DMS79 (cell line): Measurements from ENCODE around the gene RAPGEF1.

Experiments used
- DNase-seq: peaks from one replicate; lab custom pipeline; 2025; lab: John Stamatoyannopoulos, UW

Gene RAPGEF1

DNA sequence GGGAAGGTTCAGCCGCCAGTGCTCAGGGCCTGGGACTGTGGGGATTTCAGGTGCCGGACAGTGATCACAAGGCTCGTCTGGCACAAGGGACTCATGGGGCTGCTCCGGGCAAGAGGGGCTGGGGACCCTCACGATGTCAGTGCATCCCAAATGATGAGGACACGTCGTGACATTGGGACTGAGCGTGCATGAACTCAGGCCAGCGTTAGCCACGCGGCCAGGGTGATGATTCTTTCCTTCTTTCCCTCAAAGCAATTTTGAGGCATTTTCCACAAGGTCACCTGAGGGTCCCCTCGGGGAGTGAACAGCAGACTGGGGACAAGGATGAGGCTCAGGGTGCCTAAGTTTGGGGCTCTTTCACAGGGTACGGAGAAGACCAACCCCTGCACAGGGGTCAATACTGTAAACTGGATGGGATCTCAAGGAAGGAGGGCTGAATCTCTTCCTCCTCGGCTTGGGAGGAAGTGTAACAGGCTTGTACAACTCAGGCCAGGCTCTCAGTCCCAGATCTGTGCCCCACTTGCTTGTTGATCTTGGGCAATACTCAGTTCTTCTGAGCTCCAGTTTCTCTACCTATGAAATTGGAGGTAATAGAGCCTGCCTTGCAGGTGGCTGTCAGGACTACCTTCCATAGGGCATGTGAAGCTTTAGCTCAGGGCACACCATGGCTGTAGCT is 116.1 kb downstream of the RAPGEF1 start:
- no peak for DNase-seq

DNA sequence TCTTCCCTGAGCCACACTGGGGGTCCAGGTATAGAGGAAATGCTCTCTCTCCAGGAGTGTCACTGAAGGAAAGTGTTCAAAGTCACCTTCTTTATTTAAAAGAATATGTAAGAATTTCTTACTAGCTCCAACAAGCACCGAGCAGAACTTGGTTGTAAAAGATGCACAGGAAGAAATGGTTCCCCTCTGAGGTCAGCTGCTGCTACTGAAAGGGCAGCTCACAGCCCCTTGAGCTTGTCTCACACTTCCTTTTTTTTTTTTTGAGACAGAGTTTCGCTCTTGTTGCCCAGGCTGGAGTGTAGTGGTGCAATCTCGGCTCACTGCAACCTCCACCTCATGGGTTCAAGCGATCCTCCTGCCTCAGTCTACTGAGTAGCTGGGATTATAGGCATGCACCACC is 117.4 kb downstream of the RAPGEF1 start:
- DNase-seq = no peak

DNA sequence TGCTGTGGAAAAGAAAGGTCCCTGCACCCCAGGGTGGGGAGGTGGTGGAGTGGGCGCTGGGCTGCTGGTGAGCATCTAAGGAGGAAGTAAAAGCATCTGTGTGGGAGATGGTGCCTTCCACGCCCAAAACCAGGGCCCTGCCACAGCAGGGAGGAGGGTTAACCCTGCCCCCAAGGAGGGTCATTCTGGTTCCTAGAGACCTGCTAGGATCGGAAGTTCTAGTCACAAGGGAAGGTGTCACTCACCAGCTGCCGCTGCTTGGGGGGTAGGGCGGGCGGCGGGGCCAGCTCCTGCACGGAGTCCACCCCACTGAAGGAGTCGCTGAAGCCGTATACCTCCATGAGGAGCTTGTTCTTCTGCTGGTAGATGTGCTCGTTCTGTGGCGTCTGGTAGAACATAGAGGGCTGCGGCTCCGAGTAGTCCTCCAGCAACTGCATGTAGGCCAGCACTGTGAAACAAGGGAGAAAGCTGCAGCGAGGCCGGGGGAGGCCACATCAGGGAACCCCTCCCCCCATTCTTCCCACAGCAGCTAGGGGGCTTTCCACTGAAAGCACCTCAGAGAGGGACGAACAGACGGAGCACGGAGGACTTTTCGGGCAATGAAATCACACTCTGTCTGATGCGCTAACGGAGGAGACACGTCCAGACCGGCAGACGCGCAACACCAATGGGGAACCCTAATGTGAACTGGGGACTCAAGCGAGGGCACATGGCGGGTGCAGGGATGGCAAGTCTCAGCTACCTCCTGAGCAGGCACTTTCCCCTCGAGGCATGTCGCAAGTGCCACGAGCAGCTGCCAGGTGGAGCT is 118.1 kb downstream of the RAPGEF1 start:
- no peak for DNase-seq

DNA sequence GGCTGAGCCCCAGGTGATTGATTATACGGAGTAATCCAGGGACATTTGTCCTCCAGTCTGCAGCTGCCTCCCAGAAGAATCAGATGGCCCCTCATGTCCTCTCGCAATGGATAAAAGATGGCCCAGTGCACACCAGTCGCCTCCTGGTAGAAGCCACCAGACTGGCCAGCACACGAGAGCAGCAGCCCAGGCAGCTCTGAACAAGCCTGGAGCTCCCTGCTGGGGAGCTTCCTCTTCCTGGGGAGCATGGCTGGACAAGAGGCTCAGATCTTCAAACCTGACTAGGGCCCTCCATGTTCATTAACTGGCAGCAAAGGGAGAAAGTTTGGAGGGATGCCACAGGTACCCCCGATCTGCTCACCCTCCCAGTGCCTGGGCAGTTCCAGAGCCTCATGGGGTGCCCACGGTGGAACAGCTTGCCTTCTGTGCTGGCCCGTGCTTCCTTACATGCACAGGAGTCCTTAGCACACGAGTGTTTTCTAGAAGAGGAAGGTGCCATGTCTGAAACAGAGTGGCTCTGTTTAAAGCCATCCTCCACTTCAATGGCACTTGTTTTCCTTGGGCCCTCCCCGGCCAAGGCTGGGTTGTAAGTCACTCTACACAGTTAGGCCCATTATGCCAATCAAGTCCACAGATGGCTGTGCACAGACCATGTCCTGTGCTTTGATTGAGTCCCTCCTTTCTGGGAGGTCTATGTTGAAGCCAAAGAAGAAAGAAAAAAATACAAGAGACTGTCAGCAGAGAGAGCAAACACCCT is 118.9 kb downstream of the RAPGEF1 start:
- DNase-seq = no peak

DNA sequence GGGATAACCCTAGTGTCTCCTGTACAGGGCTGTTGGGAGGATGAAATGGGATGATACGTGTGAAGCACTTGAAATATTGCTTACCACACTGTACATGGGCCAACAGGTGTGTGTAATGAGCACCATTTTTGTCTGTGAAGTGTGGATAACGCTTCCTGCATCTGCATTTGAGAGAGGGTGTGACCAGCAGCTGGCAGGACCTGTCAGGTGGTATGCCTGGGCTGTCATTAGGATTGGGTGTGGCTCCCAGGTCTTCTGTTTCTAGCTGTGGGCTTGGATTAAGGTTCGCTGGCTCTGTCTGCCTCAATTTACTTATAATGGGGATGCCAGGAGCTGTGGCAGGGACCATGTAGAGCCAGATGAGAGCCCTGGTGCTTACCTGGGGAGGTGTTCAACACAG is 120.2 kb downstream of the RAPGEF1 start:
- DNase-seq = no peak

DNA sequence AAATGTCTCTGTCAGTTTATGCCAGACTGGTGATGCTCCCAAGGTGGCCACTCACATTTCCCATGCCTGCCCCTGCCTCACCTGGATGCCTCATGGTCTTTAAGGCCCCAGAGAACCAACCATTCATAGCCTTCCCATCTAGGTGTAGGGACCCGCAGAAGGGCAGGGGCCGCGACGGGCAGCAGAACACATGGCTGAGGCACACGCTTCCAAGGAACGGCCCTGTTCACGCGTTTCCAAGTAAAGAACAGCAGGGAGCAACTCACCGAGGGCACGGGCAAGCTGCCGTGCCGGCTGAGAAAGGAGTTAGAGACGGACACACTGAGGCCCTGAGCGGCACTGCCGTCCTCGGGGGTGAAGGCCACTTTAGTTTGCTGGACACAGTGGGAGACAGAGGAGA is 121.1 kb downstream of the RAPGEF1 start:
- no peak for DNase-seq

DNA sequence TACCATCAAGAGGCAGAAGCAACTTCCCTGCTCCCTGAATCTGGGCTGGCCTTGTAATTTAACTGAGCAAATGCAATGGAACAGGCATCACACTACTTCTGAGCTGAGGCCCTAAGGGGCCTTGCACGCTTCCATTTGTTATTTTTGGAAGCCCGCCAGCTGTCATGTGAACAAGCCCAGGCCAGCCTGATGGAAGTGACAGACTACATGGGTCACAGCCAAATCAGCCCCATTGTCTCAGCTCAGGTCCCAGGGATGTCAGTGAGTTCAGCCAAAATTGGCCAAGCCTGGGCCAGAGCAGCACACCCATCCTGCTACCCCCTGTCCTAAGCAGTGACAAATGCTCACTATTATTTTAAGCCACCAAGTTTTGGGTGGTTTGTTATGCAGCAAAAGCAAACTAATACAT is 121.8 kb downstream of the RAPGEF1 start:
- DNase-seq = no peak

DNA sequence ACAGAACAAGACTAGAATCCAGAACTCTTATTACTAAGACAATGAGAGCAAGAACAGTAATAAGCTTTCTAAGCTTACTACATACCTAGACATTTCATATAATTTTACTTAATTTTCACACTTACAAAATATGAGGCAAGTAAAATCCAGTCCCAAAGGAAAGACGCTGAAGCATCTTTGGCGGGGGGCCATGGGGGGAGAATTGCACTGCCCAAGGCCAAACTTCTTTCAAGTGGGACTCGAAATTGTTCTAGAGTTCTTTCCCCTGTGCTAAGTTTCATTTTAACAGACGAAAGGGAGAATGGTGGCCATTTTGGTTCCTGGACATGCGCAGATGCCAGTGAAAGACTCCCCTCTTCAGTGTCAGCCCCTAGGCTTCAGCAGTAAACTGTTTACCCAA is 122.3 kb downstream of the RAPGEF1 start:
- no peak for DNase-seq

DNA sequence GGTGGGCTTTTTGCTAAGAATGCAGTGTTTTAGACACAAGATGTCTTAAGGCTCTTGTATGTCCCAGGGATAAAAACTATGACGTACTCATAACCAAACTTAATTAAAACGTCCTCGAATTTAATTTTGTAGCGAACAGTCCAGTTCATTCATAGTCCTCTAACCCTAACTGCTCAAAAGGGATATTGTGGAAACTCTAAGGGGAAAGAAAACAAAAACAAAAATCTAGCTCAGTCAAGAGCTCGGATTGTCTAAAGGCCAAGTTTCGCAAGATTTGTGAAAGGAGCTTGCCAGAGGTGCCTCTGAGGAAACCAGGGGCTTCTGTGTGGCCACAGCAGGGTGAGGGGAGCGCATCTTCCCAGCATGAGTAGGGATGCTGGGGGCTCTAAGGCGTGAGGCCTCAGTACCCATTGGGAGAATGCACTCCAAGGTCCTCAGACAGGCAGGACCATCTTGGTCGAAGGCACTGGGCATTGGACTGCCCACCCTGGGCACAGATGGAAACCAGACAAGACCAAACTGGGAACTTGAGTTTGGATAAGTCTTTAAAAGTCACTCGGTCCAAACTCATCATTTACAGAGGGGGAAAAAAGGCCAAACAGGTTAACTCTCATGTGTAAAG is 122.8 kb downstream of the RAPGEF1 start:
- DNase-seq = no peak

DNA sequence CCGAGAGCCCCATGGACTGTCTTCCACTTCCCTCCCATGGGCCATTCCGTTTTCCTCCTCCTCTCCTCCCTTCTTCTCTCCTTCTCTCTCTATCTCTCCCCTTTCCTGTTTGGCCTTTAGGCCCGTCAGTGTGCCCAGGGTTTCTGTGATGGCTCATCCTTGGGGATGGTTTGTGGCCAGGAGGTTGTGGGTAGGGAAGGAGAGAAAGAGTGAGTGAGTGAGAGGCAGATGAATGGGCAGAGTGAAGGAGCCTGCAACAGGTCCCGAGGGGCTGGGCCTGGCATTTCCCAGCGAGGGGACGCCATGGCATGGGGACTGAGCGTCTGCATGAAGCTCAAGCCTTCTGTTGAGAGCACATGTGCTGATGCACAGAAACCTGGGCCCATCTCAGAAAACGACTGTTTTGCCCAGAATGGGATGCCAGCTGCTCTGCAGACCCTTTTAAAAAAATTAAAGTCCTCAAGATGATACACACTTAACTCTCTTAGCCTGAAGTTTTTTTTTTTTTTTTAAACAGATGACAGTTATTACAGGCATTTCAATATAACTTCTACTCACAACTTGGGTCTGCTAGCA is 125.4 kb downstream of the RAPGEF1 start:
- DNase-seq = no peak

DNA sequence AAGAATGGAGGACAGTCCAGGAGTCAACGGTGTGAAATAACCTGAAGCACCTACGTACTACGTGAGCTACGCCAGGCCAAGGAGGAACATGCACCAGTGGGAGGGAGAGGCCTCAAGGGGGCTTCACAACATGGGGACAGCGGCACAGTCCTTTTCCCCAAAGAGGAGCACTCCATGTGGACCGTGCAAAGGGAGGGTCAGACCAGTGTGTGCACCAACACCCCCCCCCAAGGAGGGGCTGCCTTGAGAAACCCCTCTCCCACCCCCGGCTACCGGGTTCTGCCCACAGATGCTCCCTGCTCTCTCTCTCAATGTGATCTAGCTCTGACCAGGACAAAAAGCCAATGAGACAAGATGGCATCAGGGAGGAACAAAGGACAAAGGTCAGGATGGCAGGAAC is 126.0 kb downstream of the RAPGEF1 start:
- DNase-seq = no peak

DNA sequence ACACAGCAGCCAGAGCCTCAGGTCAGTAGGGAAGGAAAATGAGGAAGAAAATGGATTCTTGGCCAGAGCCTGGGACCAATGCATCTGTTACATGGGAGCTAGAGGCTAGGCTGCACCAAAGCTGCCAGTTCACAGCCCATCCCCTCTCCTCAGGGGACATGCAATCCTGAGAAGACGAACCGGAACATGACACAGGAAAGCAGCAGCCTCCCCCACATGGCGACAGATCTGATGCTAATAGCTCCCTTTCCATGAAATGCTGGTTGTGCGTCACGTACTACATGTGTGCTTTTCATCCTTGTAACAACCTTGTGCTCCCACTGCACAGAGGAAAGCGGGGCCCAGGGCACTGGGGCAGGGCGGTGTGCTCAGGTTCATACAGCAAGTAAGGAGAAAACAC is 127.0 kb downstream of the RAPGEF1 start:
- DNase-seq = no peak

DNA sequence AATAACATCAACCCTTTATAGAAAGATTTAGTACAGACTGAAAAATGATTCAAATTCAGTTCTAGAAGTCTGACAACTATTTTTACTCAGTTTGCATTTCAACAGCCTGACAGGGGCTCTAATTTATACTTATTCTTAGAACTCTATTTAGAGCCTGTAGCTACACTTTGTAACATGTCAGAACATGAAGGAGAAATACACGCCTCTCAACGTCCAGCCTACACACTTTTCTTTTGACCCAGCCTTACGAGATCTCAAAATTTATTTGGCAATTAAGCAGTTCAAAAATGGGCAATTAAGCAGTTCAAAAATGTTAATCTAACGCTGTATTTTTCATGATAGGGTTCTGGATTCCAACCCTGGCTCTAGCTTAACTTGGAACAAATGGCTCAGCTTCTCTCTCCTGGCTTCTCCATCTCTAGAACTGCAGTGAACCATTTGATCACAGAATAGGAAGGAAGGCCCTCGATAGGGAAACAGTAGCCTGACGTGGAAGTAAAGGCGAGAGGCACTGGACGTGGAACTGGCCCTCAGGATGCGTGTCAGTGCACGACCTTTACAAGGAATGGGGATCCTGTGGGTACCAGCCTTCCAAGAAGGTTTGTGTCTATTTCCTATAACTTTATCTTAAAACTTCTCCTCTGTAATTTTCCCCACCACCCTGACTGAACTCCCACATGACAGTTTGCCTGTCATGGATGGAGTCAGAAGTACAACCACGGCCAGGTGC is 128.1 kb downstream of the RAPGEF1 start:
- DNase-seq = no peak

DNA sequence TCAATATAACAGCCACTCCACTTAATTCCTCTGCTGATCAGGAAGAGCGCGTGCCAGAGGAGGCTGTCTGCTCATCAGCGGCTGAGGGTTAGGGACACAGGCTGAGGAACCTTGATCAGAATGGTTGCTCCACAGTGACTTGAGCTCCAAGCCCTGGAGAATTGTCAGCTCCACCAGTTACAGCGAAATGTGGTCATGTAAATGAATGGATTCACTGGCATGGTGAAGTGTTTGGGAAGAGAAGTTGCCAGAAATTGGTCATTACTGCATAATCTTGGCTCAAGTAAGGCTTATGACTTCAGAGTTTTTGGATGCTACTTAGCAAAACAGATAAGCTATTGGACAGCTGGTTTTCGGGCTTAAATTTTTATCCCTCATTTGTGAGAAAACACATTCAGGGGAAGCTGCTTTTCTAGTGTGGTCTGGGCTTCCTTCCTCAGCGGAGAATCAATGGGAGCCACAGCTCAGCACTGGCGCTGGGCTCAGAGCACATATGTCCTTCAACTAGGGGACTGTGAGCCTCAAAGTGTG is 129.6 kb downstream of the RAPGEF1 start:
- no peak for DNase-seq

DNA sequence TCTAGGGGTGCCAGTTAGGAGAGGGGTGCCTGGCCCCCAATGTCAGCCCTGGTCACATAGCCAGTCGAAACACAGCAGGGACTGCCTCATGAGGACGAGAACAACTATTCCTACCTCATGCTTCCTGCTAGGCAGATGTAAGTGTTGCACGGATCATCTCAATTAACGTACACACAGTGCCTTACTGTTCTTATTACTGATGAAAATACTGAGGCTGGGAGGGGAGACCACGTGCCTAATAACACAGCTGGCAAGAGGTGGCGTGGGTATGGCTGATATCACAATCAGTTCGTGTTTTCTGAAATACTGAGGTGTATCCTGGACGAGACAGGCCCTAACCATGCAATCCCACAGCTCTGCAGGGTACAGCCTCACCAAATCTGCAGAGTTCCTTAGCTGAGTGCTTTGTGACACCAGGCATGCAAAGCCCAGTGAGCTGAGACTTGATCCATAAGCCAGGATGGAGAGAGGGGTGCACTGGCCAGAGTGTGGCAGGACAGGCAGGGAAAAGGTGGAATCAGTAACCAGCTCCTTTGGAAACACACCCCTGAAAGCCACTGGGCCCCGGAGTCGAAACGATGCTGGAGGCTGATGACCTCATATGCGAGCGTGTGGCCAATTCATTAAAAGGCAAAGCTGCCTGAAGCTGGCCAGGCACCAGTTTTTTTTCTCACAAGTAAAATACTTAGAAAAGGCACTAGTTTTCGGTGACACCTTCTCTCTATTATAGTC is 130.6 kb downstream of the RAPGEF1 start:
- DNase-seq = no peak

DNA sequence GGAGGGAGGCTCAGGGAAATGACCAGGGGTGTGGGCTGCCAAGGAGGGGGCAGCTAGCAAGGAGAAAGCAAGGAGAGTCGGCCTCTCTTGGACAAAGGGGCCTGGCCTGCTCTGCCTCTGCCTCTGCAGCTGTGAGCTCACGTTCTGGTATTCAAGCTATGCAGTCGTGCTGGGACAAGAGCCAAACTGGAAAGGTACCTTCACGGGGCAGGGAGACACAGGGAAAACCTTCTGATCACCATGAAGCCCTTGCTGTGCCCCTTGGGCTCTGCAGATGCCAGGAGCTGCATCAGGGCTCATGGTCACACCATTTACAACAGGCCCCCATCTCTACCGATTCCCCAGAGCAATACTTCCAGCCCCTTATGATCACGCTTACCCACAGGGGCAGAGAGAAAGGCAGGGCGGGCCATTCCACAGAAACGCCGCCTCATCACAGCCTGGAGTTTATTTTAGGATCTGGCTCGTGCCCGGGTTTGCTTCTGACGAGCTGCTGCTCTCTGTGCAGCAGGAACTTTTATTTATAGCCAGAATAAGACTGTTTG is 131.3 kb downstream of the RAPGEF1 start:
- DNase-seq = no peak

DNA sequence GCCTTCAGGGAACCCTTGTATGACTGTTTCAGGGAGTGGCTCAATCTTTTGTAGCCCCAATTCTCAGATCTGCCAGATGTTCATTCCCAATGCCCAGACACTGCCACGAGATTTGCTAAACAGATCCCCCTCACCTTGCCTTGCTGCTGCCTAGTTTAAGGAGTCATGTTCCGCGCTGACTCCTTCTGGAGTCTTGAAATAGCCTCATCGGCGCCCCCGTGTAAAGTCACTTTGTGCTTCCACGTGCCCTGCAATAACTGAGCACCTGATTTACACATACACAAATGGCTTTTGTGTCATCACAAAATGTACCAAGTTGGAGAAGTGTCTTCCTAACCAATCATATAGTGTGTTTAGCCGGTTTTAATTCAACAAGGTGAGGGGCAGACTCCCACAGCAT is 132.3 kb downstream of the RAPGEF1 start:
- no peak for DNase-seq

DNA sequence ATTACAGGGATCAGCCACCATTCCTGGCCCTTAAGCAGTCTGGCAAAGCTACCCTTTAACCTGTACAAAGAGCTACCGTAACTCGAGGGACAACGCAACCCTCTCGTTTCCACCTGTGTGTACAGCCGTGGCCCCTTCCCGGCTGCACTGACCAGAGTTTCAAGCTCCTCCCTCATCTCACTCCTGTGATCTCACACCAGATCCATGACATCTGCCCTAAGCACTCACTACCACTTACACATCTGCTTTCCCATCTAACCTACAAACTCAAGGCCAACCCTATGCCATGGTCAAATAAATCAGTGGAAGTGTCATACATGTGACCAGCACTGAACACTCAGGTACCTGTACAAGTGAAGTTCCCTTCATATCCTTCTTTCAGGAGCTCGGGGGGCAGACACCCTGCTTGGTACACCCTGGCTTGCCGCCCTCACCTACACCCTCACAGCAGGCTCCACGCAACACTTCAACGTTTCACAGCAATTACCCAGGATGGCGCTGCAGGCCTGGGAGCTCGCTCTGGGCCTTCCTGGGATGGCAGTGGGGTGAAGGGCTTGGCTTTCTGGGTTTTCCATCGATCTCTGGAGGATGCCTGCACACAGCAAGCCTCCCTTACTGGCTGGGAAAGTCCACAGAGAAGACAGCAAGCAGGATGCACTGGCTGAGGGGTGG is 132.8 kb downstream of the RAPGEF1 start:
- no peak for DNase-seq

DNA sequence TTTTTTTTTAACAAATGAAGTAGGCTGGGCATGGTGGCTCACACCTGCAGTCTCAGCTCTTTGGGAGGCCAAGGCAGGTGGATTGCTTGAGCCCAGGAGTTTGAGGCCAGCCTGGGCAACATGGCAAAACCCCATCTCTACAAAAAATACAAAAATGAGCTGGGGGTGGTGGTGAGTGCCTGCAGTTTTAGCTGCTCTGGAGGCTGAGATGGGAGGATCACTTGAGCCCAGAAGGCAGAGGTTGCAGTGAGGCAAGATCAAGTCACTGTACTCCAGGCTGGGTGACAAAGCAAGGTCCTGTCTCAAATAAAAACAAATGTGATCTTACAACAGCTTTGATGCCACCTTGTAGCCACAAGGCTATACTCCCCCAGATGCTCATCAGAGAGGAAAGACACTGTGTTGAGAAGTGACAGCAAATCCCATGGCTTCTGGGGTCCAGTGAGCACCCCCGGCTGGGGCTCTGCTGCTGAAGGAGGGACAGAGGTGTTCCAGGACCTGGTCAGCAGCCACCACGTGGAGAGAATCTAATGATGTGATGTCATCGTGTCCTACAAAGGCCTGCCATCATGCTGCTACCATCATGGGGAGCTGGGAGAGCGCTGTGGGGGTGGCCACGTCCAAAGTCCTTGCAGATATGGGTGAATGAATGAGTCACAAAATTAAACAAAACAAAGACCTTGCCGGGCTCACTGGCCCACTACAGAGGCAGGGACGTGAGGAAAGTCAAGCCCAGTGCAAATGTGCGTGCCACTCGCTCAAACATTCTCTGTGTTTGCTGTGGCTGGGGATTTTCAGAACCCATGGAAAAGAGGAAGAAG is 133.9 kb downstream of the RAPGEF1 start:
- DNase-seq = no peak
